Uterus (tissue), 4 donors: ENCODE results near the gene HTD2. TPM values are rescaled to one million over a fixed set of nuclear protein-coding genes. Genes with fewer than 3 reads are reported as not detected.
"Not testable (repeated sequence)": the region's sequence is repeated elsewhere in the genome, so short reads cannot be mapped to it uniquely, and the experiment has no call there.

ENCODE experiments used
- DNase-seq, 2 donors: peaks; one replicate each; pipeline ENCODE4 v3.0.0-alpha.2; 2019 to 2020
- H3K27ac ChIP-seq, 2 donors: fragments of 200-600 bp; sonication (generic); 1 replicate in 1 of 2; 2 replicates in 1 of 2; pipeline ENCODE4 v1.5.1; 2016 to 2018
- H3K27me3 ChIP-seq, 2 donors: fragments of 200-600 bp; sonication (generic); one replicate each; pipeline ENCODE4 v1.5.1; 2018 to 2019; ENCODE audit warnings: control low read depth in 1 of 2
- H3K36me3 ChIP-seq, 2 donors: fragments of 200-600 bp; sonication (generic); one replicate each; pipeline ENCODE4 v1.5.1; 2019; ENCODE audit warnings: control low read depth in 1 of 2
- H3K4me1 ChIP-seq, 2 donors: fragments of 200-600 bp; sonication (generic); one replicate each; pipeline ENCODE4 v1.5.1; 2018 to 2019; ENCODE audit warnings: control low read depth in 1 of 2
- H3K4me3 ChIP-seq, 2 donors: fragments of 200-600 bp; sonication (generic); 1 replicate in 1 of 2; 2 replicates in 1 of 2; pipeline ENCODE4 v1.5.1; 2018 to 2019; ENCODE audit warnings: mild to moderate bottlenecking in 1 of 2
- H3K9me3 ChIP-seq, 2 donors: fragments of 200-600 bp; sonication (generic); one replicate each; pipeline ENCODE4 v1.5.1; 2019; ENCODE audit warnings: control low read depth in 1 of 2
- POLR2A ChIP-seq, 2 donors: fragments of 450-650 bp; IDR thresholded peaks; one replicate each; pipeline ENCODE4 v1.6.1; 2016; ENCODE audit warnings: antibody characterized with exemption in 2 of 2, mild to moderate bottlenecking in 1 of 2, moderate library complexity in 1 of 2
- intact Hi-C: fragments of 100-400 bp; cut with DNase I; formaldehyde crosslinking; loops from one replicate; pipeline ENCODE4 v1.15.1; 2023; ENCODE audit warnings: low total_unique reads
- total RNA-seq, 4 donors: library from RNA; depleted of rRNA in 3 of 4; stranded (reverse); fragments of >200 nt in 3 of 4; gene quantifications; one replicate each; pipeline versions ENCODE4 v1.1.0 to v1.2.4, GENCODE V29; 2014 to 2023
- TF ChIP-seq, protein P1 (sequence below), 4 experiments: fragments of 200-600 bp in 2 of 4; fragments of 450-650 bp in 2 of 4; sonication (generic) in 2 of 4; IDR thresholded peaks; one replicate each; pipeline ENCODE4 v1.5.1; 2016 to 2019; ENCODE audit warnings: antibody characterized with exemption in 4 of 4, mild to moderate bottlenecking in 2 of 4, moderate library complexity in 1 of 4
- donor health status: DM: yes; HTN: yes; CAD: no.

HTD2 gene
- total RNA-seq, 4 donors from 2014 or later, result 1.2 to 39.6 (median 7.8) TPM

DNA sequence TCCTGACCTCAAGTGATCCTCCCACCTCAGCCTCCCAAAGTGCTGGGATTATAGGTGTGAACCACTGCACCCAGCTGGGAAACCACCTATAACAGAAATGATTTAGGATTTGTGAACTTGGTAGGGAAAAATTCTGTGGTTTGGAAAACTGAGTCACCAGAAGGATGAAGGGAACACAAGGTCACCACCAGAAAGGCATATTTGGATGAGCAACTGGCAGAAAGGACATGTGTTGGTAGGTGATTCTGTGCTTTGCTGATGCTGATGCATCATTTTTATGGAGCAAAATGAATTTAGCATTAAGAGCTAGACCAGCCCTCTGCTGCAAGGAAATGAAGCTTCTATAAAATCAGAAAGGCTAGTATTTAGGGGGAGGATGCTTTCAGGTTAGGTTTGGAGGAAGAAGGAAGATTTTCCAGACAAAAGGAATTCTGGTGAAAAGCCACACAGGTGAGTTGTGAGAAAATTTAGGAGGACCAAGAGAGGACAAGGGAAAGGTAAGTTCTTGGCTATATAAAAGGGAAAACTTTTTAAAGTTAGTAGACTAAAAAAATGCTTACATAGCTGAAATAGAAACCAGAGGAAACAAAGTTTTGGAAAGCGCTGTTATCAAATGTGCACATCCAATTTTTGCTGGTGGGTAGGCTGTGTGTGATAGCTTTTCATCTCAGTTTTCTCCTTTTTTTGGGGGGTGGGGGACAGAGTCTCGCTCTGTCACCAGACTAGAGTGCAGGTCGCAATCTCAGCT lies 30.0 kb downstream of the HTD2 start:
- peak overlapping the region; percentile 58 to 85 for H3K27ac ChIP-seq
- no peaks in the 10 kb centered on the region for H3K9me3 ChIP-seq
- intact Hi-C loops, result no loop called here
- H3K27me3 ChIP-seq, result no peaks in the 10 kb centered on the region
- TF ChIP-seq POLR2A (IDR thresholded peaks at IDR 0.05), result no peak
- TF ChIP-seq, protein P1, sequence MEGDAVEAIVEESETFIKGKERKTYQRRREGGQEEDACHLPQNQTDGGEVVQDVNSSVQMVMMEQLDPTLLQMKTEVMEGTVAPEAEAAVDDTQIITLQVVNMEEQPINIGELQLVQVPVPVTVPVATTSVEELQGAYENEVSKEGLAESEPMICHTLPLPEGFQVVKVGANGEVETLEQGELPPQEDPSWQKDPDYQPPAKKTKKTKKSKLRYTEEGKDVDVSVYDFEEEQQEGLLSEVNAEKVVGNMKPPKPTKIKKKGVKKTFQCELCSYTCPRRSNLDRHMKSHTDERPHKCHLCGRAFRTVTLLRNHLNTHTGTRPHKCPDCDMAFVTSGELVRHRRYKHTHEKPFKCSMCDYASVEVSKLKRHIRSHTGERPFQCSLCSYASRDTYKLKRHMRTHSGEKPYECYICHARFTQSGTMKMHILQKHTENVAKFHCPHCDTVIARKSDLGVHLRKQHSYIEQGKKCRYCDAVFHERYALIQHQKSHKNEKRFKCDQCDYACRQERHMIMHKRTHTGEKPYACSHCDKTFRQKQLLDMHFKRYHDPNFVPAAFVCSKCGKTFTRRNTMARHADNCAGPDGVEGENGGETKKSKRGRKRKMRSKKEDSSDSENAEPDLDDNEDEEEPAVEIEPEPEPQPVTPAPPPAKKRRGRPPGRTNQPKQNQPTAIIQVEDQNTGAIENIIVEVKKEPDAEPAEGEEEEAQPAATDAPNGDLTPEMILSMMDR (IDR thresholded peaks at IDR 0.05), result no peak
- H3K36me3 ChIP-seq, result no peaks in the 10 kb centered on the region
- peaks cover 0 to 8% of the 10 kb centered on the region in 2 donors for H3K4me1 ChIP-seq
- DNase-seq, result no peak
- no peak overlapping the region for H3K4me3 ChIP-seq

DNA sequence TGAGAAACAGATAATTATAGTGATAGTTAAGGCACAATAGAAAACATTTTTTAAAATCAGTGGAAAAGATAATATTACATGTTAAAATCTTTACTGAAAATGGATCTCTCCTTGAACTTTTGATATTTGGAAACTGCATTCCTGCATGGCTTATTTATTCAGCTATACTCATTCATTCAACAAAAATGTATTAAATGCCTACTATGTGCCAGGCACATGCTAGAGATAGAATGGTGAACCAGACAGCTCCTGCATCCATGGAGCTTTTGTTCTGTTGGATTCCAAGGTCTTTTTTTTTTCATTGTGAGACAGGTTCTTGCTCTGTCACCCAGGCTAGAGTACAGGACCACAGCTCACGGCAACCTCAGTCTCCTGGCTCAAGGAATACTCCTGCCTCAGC lies 30.9 kb downstream of the HTD2 start:
- intact Hi-C loops, result no loop called here
- no peak overlapping the region for H3K27ac ChIP-seq

DNA sequence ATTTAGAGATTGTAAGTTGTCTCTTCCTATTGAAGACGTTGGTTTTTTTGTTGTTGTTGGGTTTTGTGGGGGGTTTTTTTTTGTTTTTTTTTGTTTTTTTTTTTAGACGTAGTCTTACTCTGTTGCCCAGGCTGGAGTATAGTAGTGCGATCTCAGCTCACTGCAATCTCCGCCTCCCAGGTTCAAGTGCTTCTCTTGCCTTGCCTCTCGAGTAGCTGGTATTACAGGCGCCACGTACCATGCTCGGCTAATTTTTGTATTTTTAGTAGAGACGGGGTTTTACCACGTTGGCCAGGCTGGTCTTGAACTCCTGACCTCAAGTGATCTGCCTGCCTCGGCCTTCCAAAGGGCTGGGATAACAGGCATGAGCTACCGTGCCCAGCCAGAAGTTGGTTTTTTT lies 32.8 kb downstream of the HTD2 start:
- H3K27me3 ChIP-seq, H3K27ac ChIP-seq, DNase-seq, H3K4me3 ChIP-seq, H3K9me3 ChIP-seq, intact Hi-C loops, H3K4me1 ChIP-seq, H3K36me3 ChIP-seq: not testable (repeated sequence)

More for the DNA sequence above, 30.9 kb downstream of the HTD2 start:
- H3K27me3 ChIP-seq, result no peaks in the 10 kb centered on the region
- no peaks in the 10 kb centered on the region for H3K9me3 ChIP-seq
- H3K36me3 ChIP-seq, result no peaks in the 10 kb centered on the region
- peaks cover 0 to 6% of the 10 kb centered on the region in 2 donors for H3K4me1 ChIP-seq
- H3K4me3 ChIP-seq, result no peak overlapping the region
- TF ChIP-seq, protein P1 (IDR thresholded peaks at IDR 0.05), result no peak
- TF ChIP-seq POLR2A (IDR thresholded peaks at IDR 0.05), result no peak
- DNase-seq, result no peak

DNA sequence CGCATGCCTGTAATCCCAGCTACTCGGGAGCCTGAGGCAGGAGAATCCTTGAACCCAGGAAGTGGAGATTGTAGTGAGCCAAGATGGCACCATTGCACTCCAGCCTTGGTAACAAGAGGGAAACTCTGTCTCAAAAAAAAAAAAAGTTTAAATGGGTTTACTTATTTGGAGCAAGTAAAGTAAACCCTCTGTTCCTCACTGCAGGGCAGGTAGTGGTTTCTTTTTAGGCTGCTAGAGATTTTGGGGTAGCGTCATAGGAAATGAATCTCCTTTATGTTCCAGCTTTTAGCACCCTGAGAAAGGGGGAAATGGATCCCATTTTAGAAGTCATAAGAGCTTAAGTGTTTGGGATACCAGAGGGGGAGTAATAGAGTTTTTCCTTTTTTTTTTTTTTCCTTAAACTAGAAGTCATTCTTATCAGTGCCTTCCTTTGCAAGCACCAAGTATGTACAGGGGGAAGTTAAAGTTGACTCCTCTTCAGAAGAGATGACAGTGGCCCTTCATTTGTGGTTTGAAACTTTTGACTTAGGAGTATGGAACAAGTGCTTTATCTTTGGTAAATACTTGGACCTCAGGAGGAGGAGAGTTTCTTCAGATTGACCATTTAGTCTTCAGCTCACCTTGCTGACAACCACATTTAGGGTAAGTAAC lies 34.4 kb downstream of the HTD2 start:
- no peak for TF ChIP-seq POLR2A (IDR thresholded peaks at IDR 0.05)
- TF ChIP-seq, protein P1 (IDR thresholded peaks at IDR 0.05), result no peak
- Histone ChIP-seq H3K4me3 (no peak overlapping the region), H3K27ac (no peak overlapping the region), H3K27me3 (no peaks in the 10 kb centered on the region), H3K9me3 (no peaks in the 10 kb centered on the region), H3K36me3 (no peaks in the 10 kb centered on the region), H3K4me1 (peaks cover 0 to 8% of the 10 kb centered on the region in 2 donors)
- intact Hi-C loops, result no loop called here
- no peak for DNase-seq

DNA sequence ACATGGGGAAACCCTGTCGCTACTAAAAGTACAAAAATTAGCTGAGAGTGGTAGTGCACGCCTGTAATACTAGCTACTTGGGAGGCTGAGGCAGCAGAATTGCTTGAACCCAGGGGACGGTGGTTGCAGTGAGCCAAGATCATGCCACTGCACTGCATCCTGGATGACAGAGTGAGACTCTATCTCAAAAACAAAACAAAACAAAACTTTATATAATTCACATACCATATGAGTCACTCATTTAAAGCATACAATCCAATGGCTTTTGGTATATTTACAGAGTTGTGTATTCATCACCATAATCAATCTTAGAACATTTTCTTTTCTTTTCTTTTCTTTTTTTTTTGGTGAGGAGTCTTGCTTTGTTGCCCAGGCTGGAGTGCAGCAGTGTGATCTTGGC lies 35.1 kb downstream of the HTD2 start:
- Histone ChIP-seq H3K9me3 (no peaks in the 10 kb centered on the region), H3K27ac (no peak overlapping the region), H3K4me1 (peaks cover 0 to 8% of the 10 kb centered on the region in 2 donors), H3K27me3 (no peaks in the 10 kb centered on the region), H3K36me3 (no peaks in the 10 kb centered on the region), H3K4me3 (no peak overlapping the region)
- no peak for DNase-seq
- TF ChIP-seq, protein P1 (IDR thresholded peaks at IDR 0.05), result no peak
- TF ChIP-seq POLR2A (IDR thresholded peaks at IDR 0.05), result no peak
- intact Hi-C loops, result no loop called here
